K562 (cell line): Measurements from ENCODE around the gene TMA7B. TPM values are rescaled to one million over a fixed set of nuclear protein-coding genes. Genes with fewer than 3 reads are reported as not detected.

Experiments
- ARNT ChIP-seq, 2 experiments: fragments of 450-650 bp; IDR thresholded peaks; 2 replicates each; pipeline ENCODE4 v1.6.1; 2016; ENCODE audit warnings: mild to moderate bottlenecking in 1 of 2
- CLOCK ChIP-seq: fragments of 250-450 bp; sonication (Bioruptor Pico); IDR thresholded peaks from 2 replicates; pipeline ENCODE4 v1.4.0; 2020; ENCODE audit warnings: mild to moderate bottlenecking, moderate library complexity, borderline replicate concordance
- FOXA3 ChIP-seq, 2 experiments: fragments of 450-650 bp in 1 of 2; sonication (generic) in 1 of 2; formaldehyde crosslinking; IDR thresholded peaks in 1 of 2; conservative IDR thresholded peaks in 1 of 2; 2 replicates each; pipeline versions ENCODE4 v1.4.0 to v1.8.0; 2020 to 2022; ENCODE audit warnings: mild to moderate bottlenecking in 2 of 2, missing genetic modification reagents in 1 of 2
- HES1 ChIP-seq: fragments of 450-650 bp; IDR thresholded peaks from 2 replicates; pipeline ENCODE4 v1.6.1; 2016; ENCODE audit warnings: low read depth, mild to moderate bottlenecking, moderate library complexity
- KAT7 ChIP-seq: sonication (generic); formaldehyde crosslinking; IDR thresholded peaks from 2 replicates; pipeline ENCODE4 v1.8.0; 2022; ENCODE audit warnings: missing genetic modification reagents, mild to moderate bottlenecking, borderline replicate concordance
- KLF16 ChIP-seq: IDR thresholded peaks from 2 replicates; pipeline ENCODE4 v1.6.1; 2016; ENCODE audit warnings: antibody characterized with exemption
- MAFK ChIP-seq: IDR thresholded peaks from 2 replicates; pipeline ENCODE4 v1.6.1; 2011; ENCODE audit warnings: low read length, improper control_type of control experiment
- MBD2 ChIP-seq: sonication (generic); IDR thresholded peaks from 2 replicates; pipeline ENCODE4 v1.6.1; 2016; ENCODE audit warnings: low read depth, borderline replicate concordance
- MTA3 ChIP-seq: fragments of 450-650 bp; formaldehyde crosslinking; IDR thresholded peaks from 2 replicates; pipeline ENCODE4 v1.6.1; 2017; ENCODE audit warnings: mild to moderate bottlenecking, borderline replicate concordance
- NCOR1 ChIP-seq: fragments of 450-650 bp; IDR thresholded peaks from 2 replicates; pipeline ENCODE4 v1.6.1; 2016; ENCODE audit warnings: mild to moderate bottlenecking, moderate library complexity
- NFRKB ChIP-seq: fragments of 450-650 bp; IDR thresholded peaks from 2 replicates; pipeline ENCODE4 v1.6.1; 2016; ENCODE audit warnings: low read depth
- POLR2A ChIP-seq: fragments of 450-650 bp; conservative IDR thresholded peaks from 2 replicates; pipeline ENCODE4 v1.6.1; 2016
- SLC30A9 ChIP-seq: fragments of 250-450 bp; sonication (Bioruptor Pico); IDR thresholded peaks from 2 replicates; pipeline ENCODE4 v1.8.0; 2022; ENCODE audit warnings: mild to moderate bottlenecking, moderate library complexity
- SMARCE1 ChIP-seq: fragments of 450-650 bp; IDR thresholded peaks from 2 replicates; pipeline ENCODE4 v1.7.1; 2016; ENCODE audit warnings: mild to moderate bottlenecking
- SOX6 ChIP-seq: fragments of 450-650 bp; IDR thresholded peaks from 2 replicates; pipeline ENCODE4 v1.6.1; 2014; ENCODE audit warnings: mild to moderate bottlenecking
- TCF3 ChIP-seq: sonication (generic); formaldehyde crosslinking; IDR thresholded peaks from 2 replicates; pipeline ENCODE4 v1.4.0; 2020; ENCODE audit warnings: mild to moderate bottlenecking, missing genetic modification reagents
- ZNF589 ChIP-seq: fragments of 200-800 bp; sonication (Bioruptor generic); IDR thresholded peaks from 2 replicates; pipeline ENCODE4 v1.6.1; 2016; ENCODE audit warnings: low read depth, missing genetic modification characterization, missing compliant biosample characterization
- polyA plus RNA-seq, 8 experiments: library from polyadenylated mRNA; depleted of rRNA in 4 of 8; stranded (reverse) in 5 of 8; unstranded in 3 of 8; fragments of >200 nt; fragmentation: Nextera tagmentation in 2 of 8; fragmentation: Illumina TruSeq in 1 of 8; extraction: Ambion mirVana in 2 of 8; extraction: Trizol in 1 of 8; gene quantifications; 2 replicates each; pipeline versions ENCODE4 v1.2.1 to v1.2.3, GENCODE V29; 2011 to 2014; ENCODE audit warnings: inconsistent platforms in 1 of 8, missing spikeins in 1 of 8
- total RNA-seq, 7 experiments: library from RNA; depleted of rRNA in 6 of 7; stranded (reverse); fragments of >200 nt in 6 of 7; fragmentation: Illumina TruSeq in 2 of 7; extraction: Trizol in 2 of 7; gene quantifications; 2 replicates each; pipeline versions ENCODE4 v1.2.1 to v1.2.3, GENCODE V29; 2011 to 2021; ENCODE audit warnings: low replicate concordance in 1 of 7
- TF ChIP-seq, protein P1 (sequence below): fragments of 450-650 bp; IDR thresholded peaks from 2 replicates; pipeline ENCODE4 v1.6.1; 2016; ENCODE audit warnings: antibody characterized with exemption
- TF ChIP-seq, protein P2 (sequence below): fragments of 450-650 bp; IDR thresholded peaks from 2 replicates; pipeline ENCODE4 v1.6.1; 2017; ENCODE audit warnings: antibody characterized with exemption, mild to moderate bottlenecking

TMA7B gene
- total and polyA plus RNA-seq, 9 of the 15 experiments (the other 6 are each of a cell fraction or from before 2014, with no cell fraction given), result 5.6 to 14.2 (median 11.8) TPM

DNA sequence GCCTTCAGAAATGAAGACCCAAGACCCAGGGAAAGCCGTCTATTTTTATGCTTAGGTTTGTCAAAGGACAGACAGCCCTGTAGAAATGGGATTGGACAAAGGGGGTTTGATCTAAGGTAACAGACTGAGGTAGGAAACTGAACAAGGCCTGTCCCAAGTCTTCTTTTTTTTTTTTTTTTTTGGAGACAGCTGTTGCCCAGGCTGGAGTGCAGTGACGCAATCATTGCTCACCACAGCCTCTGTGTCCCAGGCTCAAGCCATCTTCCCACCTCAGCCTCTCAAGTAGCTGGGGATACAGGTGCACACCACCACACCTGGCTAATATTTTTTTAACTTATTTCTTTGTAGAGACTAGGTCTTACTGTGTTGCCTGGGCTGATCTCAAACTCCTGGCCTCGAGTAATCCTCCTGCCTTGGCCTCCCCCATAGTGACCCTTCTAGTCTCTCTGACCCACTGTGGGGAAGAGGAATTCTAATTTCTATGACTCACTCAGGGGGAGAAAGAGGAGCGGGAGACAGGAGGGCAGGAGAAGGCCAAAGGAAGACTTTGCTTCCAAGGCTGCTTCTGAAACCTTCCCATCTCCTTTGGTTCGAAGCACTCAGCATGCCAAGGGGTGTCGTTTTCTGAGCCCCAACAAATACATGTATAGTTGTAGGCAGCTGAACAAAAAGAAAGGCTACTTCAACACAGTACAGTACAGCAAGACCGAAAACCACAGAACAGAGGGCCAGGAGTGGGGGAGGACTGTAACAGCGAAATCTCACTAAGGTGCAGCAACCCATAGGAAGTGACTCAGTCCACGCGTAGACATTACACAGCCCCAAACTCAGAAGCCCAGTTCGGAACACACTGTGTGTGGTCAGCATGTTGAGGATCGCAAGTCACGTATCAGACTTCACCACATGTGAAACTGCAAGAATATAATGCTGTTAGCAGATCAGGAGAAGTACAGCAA is 872 bp downstream of the TMA7B start (continued):
- TF ChIP-seq CLOCK (CRISPR knock-in tag), result no peak
- peak; percentile 64 for TF ChIP-seq MBD2
- 0 out of 4 replicates have a peak, but pooled peaks of 1 of the 2 experiments have one; percentile 42 for TF ChIP-seq ARNT (IDR thresholded peaks at IDR 0.05)
- TF ChIP-seq FOXA3 (CRISPR knock-in tag; conservative IDR thresholded peaks at IDR 0.05 in 1 of 2, IDR thresholded peaks at IDR 0.05 in 1 of 2), result 0 out of 4 replicates have a peak, but pooled peaks of 1 of the 2 experiments have one; percentile 14
- TF ChIP-seq NCOR1, result peak; percentile 83
- peak; percentile 67; the same call in 1 of the 2 replicates for TF ChIP-seq MAFK
- TF ChIP-seq, protein P1, sequence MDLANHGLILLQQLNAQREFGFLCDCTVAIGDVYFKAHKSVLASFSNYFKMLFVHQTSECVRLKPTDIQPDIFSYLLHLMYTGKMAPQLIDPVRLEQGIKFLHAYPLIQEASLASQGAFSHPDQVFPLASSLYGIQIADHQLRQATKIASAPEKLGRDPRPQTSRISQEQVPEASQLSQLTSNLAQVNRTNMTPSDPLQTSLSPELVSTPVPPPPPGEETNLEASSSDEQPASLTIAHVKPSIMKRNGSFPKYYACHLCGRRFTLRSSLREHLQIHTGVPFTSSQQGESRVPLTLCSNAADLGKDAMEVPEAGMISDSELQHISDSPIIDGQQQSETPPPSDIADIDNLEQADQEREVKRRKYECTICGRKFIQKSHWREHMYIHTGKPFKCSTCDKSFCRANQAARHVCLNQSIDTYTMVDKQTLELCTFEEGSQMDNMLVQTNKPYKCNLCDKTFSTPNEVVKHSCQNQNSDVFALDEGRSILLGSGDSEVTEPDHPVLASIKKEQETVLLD, result peak; percentile 76; the same call in 1 of the 2 replicates
- TF ChIP-seq, protein P2, sequence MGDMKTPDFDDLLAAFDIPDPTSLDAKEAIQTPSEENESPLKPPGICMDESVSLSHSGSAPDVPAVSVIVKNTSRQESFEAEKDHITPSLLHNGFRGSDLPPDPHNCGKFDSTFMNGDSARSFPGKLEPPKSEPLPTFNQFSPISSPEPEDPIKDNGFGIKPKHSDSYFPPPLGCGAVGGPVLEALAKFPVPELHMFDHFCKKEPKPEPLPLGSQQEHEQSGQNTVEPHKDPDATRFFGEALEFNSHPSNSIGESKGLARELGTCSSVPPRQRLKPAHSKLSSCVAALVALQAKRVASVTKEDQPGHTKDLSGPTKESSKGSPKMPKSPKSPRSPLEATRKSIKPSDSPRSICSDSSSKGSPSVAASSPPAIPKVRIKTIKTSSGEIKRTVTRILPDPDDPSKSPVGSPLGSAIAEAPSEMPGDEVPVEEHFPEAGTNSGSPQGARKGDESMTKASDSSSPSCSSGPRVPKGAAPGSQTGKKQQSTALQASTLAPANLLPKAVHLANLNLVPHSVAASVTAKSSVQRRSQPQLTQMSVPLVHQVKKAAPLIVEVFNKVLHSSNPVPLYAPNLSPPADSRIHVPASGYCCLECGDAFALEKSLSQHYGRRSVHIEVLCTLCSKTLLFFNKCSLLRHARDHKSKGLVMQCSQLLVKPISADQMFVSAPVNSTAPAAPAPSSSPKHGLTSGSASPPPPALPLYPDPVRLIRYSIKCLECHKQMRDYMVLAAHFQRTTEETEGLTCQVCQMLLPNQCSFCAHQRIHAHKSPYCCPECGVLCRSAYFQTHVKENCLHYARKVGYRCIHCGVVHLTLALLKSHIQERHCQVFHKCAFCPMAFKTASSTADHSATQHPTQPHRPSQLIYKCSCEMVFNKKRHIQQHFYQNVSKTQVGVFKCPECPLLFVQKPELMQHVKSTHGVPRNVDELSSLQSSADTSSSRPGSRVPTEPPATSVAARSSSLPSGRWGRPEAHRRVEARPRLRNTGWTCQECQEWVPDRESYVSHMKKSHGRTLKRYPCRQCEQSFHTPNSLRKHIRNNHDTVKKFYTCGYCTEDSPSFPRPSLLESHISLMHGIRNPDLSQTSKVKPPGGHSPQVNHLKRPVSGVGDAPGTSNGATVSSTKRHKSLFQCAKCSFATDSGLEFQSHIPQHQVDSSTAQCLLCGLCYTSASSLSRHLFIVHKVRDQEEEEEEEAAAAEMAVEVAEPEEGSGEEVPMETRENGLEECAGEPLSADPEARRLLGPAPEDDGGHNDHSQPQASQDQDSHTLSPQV, result peak; percentile 89
- peak; percentile 81 for TF ChIP-seq KLF16
- TF ChIP-seq SOX6, result peak; percentile 58
- TF ChIP-seq HES1, result 0 out of 2 replicates have a peak, but pooled peaks have one; percentile 31
- peak; percentile 92 for TF ChIP-seq TCF3 (CRISPR knock-in tag)
- TF ChIP-seq NFRKB, result 0 out of 2 replicates have a peak, but pooled peaks have one; percentile 41
- no peak for TF ChIP-seq KAT7
- 0 out of 2 replicates have a peak, but pooled peaks have one; percentile 21 for TF ChIP-seq POLR2A
- peak; percentile 38; the same call in 1 of the 2 replicates for TF ChIP-seq MTA3
- no peak for TF ChIP-seq SLC30A9
- TF ChIP-seq SMARCE1, result peak; percentile 91
- TF ChIP-seq ZNF589 (CRISPR knock-in tag), result peak; percentile 74; the same call in 1 of the 2 replicates
